Measurements from ENCODE around the gene SFI1. TPM values are rescaled to one million over a fixed set of nuclear protein-coding genes. Genes with fewer than 3 reads are reported as not detected.
"Not testable (repeated sequence)": the region's sequence is repeated elsewhere in the genome, so short reads cannot be mapped to it uniquely, and the experiment has no call there.

Gene SFI1
- total RNA-seq, 2 experiments from 2014 or later, result 147 to 155 TPM

DNA sequence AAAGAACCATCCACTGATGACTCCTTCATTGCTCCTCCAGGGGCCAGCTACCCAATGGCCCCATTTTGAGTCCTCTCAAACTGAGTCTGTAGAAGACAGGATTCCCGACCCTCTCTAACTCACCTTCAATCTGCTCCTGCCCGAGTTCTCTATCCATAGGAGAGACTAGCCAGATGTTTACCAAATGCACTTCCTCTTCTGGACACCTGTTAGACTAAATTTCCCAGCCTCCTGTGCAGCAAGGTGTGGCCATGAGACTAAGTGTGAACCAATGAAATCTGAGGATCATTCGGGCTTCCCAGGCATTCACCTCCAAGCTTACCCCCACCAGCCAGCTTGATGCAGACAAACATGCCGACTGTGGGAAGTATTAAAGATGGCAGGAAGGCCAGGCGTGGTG is 158.1 kb downstream of the SFI1 start:
- Mint-ChIP-seq H3K4me3 (no peak overlapping the region), H3K36me3 (ENCODE audit: low read depth) (peaks cover 9% of the 10 kb centered on the region), H3K9me3 (no peaks in the 10 kb centered on the region), H3K27me3 (ENCODE audit: low read depth) (no peaks in the 10 kb centered on the region), H3K4me1 (ENCODE audit: low read depth) (peaks cover 55% of the 10 kb centered on the region), H3K27ac (no peak overlapping the region)
- DNase-seq, result no peak
- intact Hi-C loops (cut with micrococcal nuclease), result no loop called here
- CTCF ChIA-PET, result interaction anchor here (0.9 to 1.3 kb wide), 3 partner anchors 12 to 20 kb away, joined by 3 to 4 read pairs (median 3); no protein-coding TSS in a partner anchor

DNA sequence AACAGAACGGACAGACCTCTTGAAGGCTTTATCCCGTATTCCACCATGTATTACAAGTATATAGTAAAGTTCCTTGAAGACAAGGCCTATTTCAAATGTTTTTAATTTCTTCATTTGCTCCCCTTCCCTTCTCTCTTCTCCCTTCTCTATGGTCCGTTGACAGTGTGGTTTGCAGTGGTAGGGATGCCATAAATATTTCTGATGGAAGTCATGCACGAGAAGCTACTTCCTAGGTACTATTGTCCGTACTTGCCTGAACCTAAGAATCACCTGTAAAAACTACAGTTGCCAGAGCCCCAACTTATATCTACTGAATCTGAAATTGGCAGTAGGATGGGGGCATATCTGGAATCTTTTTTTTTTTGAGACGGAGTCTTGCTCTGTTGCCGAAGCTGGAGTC is 162.9 kb downstream of the SFI1 start:
- CTCF ChIA-PET, result interaction anchor here (0.6 to 1.1 kb wide), 3 partner anchors 9 to 180 kb away, joined by 3 to 4 read pairs (median 4); no protein-coding TSS in a partner anchor
- Mint-ChIP-seq H3K27ac (no peak overlapping the region), H3K36me3 (ENCODE audit: low read depth) (peaks cover 9% of the 10 kb centered on the region), H3K27me3 (ENCODE audit: low read depth) (no peaks in the 10 kb centered on the region), H3K4me3 (no peak overlapping the region), H3K9me3 (no peaks in the 10 kb centered on the region), H3K4me1 (ENCODE audit: low read depth) (peaks cover 41% of the 10 kb centered on the region)
- intact Hi-C loops (cut with micrococcal nuclease), result no loop called here
- DNase-seq, result no peak

DNA sequence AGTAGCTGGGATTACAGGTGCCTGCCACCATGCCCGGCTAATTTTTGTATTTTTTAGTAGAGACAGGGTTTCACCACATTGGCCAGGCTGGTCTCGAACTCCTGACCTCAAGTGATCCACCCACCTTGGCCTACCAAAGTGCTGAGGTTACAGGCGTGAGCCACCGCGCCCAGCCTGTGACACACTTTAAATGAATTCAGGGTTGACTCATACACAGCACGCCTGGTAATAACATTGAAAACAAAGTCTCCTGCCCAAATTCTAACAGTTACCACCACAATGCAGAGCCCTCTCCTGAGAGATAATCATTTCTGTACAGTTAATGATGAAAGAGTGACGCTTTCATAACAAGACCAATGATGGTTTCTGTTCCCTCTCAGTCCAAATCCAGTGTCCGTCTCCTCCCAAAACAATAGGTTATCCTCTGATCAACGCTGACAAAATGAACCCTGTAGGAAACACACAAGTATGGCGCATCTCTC is 164.6 kb downstream of the SFI1 start:
- intact Hi-C loops (cut with micrococcal nuclease), result loop anchor here (1.0 to 10.0 kb wide), 3 partner anchors 8 to 814 kb away; partner anchors contain the start of genes FBXO7 and RTCB
- H3K9me3 Mint-ChIP-seq; H3K36me3 Mint-ChIP-seq (ENCODE audit: low read depth); H3K27me3 Mint-ChIP-seq (ENCODE audit: low read depth): not testable (repeated sequence)
- peak; percentile 72 for DNase-seq
- H3K27ac Mint-ChIP-seq, result peak overlapping the region; percentile 84
- peak overlapping the region; percentile 91 for H3K4me3 Mint-ChIP-seq
- CTCF ChIA-PET, result interaction anchor here (0.6 to 2.6 kb wide), 3 partner anchors 31 to 310 kb away, joined by 4 to 17 read pairs (median 6); no protein-coding TSS in a partner anchor
- peaks cover 38% of the 10 kb centered on the region for H3K4me1 Mint-ChIP-seq (ENCODE audit: low read depth)

DNA sequence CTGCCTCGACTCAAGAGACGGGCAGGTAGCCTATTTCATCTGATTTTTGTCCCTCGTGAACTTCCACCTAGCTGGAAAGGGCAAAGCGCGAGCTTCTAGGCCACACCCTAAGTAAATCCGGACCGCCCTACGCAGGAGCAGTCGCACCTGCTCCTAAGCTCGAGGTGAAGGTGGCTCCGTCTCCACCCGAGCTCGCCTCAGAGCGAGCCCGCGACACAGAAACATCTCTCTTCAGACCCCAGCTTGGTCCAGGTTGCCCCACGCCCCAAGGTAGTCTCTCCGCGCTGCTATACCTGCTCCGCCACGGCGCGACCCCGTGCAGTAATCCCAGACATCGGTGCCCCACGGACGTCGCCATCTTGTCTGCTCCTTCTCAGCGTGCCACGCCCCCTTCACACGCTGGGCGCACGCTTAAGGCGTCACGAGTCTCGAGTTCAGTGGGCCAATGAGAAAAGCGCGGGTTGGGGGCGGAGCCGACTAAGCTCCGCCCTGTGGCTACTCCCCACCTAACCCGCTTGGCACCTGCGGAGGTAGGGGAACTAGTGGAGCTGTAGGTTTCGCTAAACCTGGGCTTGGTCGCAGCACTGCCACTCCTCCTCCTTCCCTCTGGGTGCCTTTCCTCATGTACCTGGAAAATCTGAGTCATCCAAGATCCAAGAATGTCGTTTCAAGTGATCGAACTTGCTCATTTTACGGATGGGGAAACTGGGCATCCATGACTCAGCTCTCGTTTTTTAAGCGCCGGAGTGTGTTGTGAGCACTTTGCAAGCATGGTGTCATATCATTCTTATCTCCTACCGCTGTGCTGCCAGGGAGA is 165.7 kb downstream of the SFI1 start, which contains the start of gene PISD:
TSS of gene PISD (minus strand) at position 365 of the 817 bp plus-strand sequence. CDS start at position 358, 7 bp downstream.
- intact Hi-C loops (cut with micrococcal nuclease), result loop anchor here (1.0 to 10.0 kb wide), 9 partner anchors 9 to 813 kb away; partner anchors contain the start of genes FBXO7, RTCB and YWHAH
- DNase-seq, result peak; percentile 97
- H3K4me3 Mint-ChIP-seq, result peak within 1 kb of the TSS; percentile 91
- no peaks in the 10 kb centered on the region for H3K27me3 Mint-ChIP-seq (ENCODE audit: low read depth)
- peak within 1 kb of the TSS; percentile 84 for H3K27ac Mint-ChIP-seq
- CTCF ChIA-PET, result interaction anchor here (0.7 to 2.6 kb wide), 3 partner anchors 32 to 318 kb away, joined by 3 to 17 read pairs (median 6); no protein-coding TSS in a partner anchor
- peaks cover 38% of the 10 kb centered on the region for H3K4me1 Mint-ChIP-seq (ENCODE audit: low read depth)
- H3K36me3 Mint-ChIP-seq (ENCODE audit: low read depth), result peaks cover 6% of the 10 kb centered on the region
- H3K9me3 Mint-ChIP-seq, result no peaks in the 10 kb centered on the region

DNA sequence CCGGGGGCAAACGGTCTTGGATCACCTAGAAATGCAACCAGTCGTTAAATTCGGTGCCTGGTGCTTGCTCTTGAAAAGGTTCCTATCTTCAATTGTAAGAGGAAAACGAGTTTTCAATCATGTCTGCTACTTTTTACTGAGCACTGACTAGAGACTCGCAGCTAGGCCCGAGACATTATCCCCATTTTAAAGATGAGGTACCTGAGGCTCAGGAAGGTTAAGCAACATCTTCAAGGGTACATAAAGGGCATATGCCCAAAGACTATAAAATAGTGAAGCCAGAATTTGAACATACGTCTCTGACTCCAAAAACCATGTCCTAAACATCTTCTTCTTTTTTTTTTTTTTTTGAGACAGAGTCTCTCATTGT is 166.3 kb downstream of the SFI1 start:
- H3K9me3 Mint-ChIP-seq, result no peaks in the 10 kb centered on the region
- peaks cover 38% of the 10 kb centered on the region for H3K4me1 Mint-ChIP-seq (ENCODE audit: low read depth)
- no peaks in the 10 kb centered on the region for H3K27me3 Mint-ChIP-seq (ENCODE audit: low read depth)
- peak overlapping the region; percentile 91 for H3K4me3 Mint-ChIP-seq
- no peak for DNase-seq
- intact Hi-C loops (cut with micrococcal nuclease), result loop anchor here (1.0 to 10.0 kb wide), 8 partner anchors 14 to 812 kb away; partner anchors contain the start of genes FBXO7, RTCB and YWHAH
- H3K27ac Mint-ChIP-seq, result peak overlapping the region; percentile 84
- CTCF ChIA-PET, result interaction anchor here (0.7 to 2.6 kb wide), 2 partner anchors 308 to 318 kb away, joined by 3 to 17 read pairs; no protein-coding TSS in a partner anchor
- peaks cover 6% of the 10 kb centered on the region for H3K36me3 Mint-ChIP-seq (ENCODE audit: low read depth)

Small RNA genes lying within 50 kb of the gene (microRNA-seq; reads per million reads assigned to microRNA genes)
- 2.2 reads per million for gene MIR7109 (ENCODE audit: borderline microRNAs expressed, borderline replicate concordance)

Other genes with a start within 250 kb of the SFI1 start
- gene PIK3IP1, start 204.0 kb upstream of the SFI1 start, total RNA-seq, result 10 to 100 TPM; 27.4 to 28.6 TPM
- gene PATZ1, start 150.2 kb upstream of the SFI1 start, total RNA-seq, result 10 to 100 TPM; 18.5 to 19.4 TPM
- gene DRG1, start 96.9 kb upstream of the SFI1 start, total RNA-seq, result 10 to 100 TPM; 77.1 to 78.7 TPM
- gene EIF4ENIF1, start 6.7 kb upstream of the SFI1 start, total RNA-seq, result 10 to 100 TPM; 28.1 to 29.0 TPM
- 10 to 100 TPM; 45.6 to 45.7 TPM for gene PISD, start 165.7 kb downstream of the SFI1 start, total RNA-seq